ENCODE data around the gene CDC42BPA. TPM values are rescaled to one million over a fixed set of nuclear protein-coding genes. Genes with fewer than 3 reads are reported as not detected.

The CDC42BPA gene
- total and polyA plus RNA-seq, 9 of the 15 experiments (the other 6 are each of a cell fraction or from before 2014, with no cell fraction given), result 8.0 to 77.5 (median 52.1) TPM

- TF ChIP-seq ZNF695 (CRISPR knock-in tag; IDR thresholded peaks at IDR 0.05) (no peak), EP300 (IDR thresholded peaks at IDR 0.05; ENCODE audit: low read length) (no peak), CBX8 (IDR thresholded peaks at IDR 0.05; ENCODE audit: borderline replicate concordance, extremely low read depth, low read depth, low read length, poor library complexity, severe bottlenecking) (no peak), STAT5B (CRISPR knock-in tag; IDR thresholded peaks at IDR 0.05) (no peak), ZBTB12 (CRISPR knock-in tag; IDR thresholded peaks at IDR 0.05) (no peak), ATF7 (IDR thresholded peaks at IDR 0.05) (peak; percentile 39; the same call in 1 of the 2 replicates), ATF3 (IDR thresholded peaks at IDR 0.05) (peak; percentile 87), ATF3 (CRISPR knock-in tag; conservative IDR thresholded peaks at IDR 0.05) (no peak), PHF21A (IDR thresholded peaks at IDR 0.05; ENCODE audit: borderline replicate concordance, low read depth) (no peak), FUS (optimal IDR thresholded peaks at IDR 0.05; ENCODE audit: low read depth, low read length) (no peak), ZNF75A (CRISPR knock-in tag; IDR thresholded peaks at IDR 0.05) (no peak), DPF2 (IDR thresholded peaks at IDR 0.05) (peak; percentile 49; the same call in 1 of the 2 replicates), SUPT5H (IDR thresholded peaks at IDR 0.05) (no peak), POLR3A (IDR thresholded peaks at IDR 0.05; ENCODE audit: borderline replicate concordance, extremely low read depth, insufficient read depth, insufficient read length) (no peak), ETV5 (CRISPR knock-in tag; IDR thresholded peaks at IDR 0.05; ENCODE audit: low read depth) (no peak), MAFK (IDR thresholded peaks at IDR 0.05; ENCODE audit: low read length) (peak; percentile 75)
- TF ChIP-seq, protein P1, sequence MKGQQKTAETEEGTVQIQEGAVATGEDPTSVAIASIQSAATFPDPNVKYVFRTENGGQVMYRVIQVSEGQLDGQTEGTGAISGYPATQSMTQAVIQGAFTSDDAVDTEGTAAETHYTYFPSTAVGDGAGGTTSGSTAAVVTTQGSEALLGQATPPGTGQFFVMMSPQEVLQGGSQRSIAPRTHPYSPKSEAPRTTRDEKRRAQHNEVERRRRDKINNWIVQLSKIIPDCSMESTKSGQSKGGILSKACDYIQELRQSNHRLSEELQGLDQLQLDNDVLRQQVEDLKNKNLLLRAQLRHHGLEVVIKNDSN (CRISPR knock-in tag; IDR thresholded peaks at IDR 0.05), result no peak
- TF ChIP-seq, protein P2, sequence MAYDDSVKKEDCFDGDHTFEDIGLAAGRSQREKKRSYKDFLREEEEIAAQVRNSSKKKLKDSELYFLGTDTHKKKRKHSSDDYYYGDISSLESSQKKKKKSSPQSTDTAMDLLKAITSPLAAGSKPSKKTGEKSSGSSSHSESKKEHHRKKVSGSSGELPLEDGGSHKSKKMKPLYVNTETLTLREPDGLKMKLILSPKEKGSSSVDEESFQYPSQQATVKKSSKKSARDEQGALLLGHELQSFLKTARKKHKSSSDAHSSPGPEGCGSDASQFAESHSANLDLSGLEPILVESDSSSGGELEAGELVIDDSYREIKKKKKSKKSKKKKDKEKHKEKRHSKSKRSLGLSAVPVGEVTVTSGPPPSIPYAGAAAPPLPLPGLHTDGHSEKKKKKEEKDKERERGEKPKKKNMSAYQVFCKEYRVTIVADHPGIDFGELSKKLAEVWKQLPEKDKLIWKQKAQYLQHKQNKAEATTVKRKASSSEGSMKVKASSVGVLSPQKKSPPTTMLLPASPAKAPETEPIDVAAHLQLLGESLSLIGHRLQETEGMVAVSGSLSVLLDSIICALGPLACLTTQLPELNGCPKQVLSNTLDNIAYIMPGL (CRISPR knock-in tag; IDR thresholded peaks at IDR 0.05), result no peak
- TF ChIP-seq, protein P3, sequence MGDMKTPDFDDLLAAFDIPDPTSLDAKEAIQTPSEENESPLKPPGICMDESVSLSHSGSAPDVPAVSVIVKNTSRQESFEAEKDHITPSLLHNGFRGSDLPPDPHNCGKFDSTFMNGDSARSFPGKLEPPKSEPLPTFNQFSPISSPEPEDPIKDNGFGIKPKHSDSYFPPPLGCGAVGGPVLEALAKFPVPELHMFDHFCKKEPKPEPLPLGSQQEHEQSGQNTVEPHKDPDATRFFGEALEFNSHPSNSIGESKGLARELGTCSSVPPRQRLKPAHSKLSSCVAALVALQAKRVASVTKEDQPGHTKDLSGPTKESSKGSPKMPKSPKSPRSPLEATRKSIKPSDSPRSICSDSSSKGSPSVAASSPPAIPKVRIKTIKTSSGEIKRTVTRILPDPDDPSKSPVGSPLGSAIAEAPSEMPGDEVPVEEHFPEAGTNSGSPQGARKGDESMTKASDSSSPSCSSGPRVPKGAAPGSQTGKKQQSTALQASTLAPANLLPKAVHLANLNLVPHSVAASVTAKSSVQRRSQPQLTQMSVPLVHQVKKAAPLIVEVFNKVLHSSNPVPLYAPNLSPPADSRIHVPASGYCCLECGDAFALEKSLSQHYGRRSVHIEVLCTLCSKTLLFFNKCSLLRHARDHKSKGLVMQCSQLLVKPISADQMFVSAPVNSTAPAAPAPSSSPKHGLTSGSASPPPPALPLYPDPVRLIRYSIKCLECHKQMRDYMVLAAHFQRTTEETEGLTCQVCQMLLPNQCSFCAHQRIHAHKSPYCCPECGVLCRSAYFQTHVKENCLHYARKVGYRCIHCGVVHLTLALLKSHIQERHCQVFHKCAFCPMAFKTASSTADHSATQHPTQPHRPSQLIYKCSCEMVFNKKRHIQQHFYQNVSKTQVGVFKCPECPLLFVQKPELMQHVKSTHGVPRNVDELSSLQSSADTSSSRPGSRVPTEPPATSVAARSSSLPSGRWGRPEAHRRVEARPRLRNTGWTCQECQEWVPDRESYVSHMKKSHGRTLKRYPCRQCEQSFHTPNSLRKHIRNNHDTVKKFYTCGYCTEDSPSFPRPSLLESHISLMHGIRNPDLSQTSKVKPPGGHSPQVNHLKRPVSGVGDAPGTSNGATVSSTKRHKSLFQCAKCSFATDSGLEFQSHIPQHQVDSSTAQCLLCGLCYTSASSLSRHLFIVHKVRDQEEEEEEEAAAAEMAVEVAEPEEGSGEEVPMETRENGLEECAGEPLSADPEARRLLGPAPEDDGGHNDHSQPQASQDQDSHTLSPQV (IDR thresholded peaks at IDR 0.05), result 0 out of 2 replicates have a peak, but pooled peaks have one; percentile 32
These were observed 25.6 kb upstream of the CDC42BPA start (continued) for GRCh38 chr1:227343727-227344551.
